CD14-positive monocyte (primary cell): ENCODE data around the gene ZFP36. TPM values are rescaled to one million over a fixed set of nuclear protein-coding genes. Genes with fewer than 3 reads are reported as not detected.

Experiments
- DNase-seq, 3 donors: peaks; one replicate each; pipeline ENCODE4 v3.0.0-alpha.2; 2011 to 2022
- H2AFZ ChIP-seq: 2 replicates; pipeline ENCODE4 v1.6.0; 2012; ENCODE audit warnings: mild to moderate bottlenecking, low read depth, low read length, inconsistent platforms; ENCODE audit not compliant: insufficient read depth, poor library complexity, severe bottlenecking
- H3K27ac ChIP-seq, 2 donors: 1 replicate in 1 of 2; 2 replicates in 1 of 2; pipeline ENCODE4 v1.5.1; 2012 to 2013; ENCODE audit warnings: low read length in 2 of 2, control low read depth in 1 of 2, inconsistent platforms in 1 of 2, low read depth in 1 of 2, mild to moderate bottlenecking in 1 of 2
- H3K27me3 ChIP-seq, 2 donors: one replicate each; pipeline versions ENCODE4 v1.6.0 to v1.6.1; 2011 to 2013; ENCODE audit warnings: low read length in 2 of 2; ENCODE audit not compliant: control insufficient read depth in 2 of 2, insufficient read depth in 2 of 2
- H3K36me3 ChIP-seq, 2 donors: replicated peaks in 1 of 2; 1 replicate in 1 of 2; 2 replicates in 1 of 2; pipeline versions ENCODE4 v1.5.1 to v1.6.1; 2012 to 2013; ENCODE audit warnings: low read length in 2 of 2, control low read depth in 1 of 2, inconsistent platforms in 1 of 2, mild to moderate bottlenecking in 1 of 2; ENCODE audit not compliant: insufficient read depth in 2 of 2, control insufficient read depth in 1 of 2
- H3K4me1 ChIP-seq, 2 donors: 1 replicate in 1 of 2; 2 replicates in 1 of 2; pipeline versions ENCODE4 v1.5.1 to v1.6.1; 2012 to 2013; ENCODE audit warnings: low read length in 2 of 2, control low read depth in 1 of 2, inconsistent platforms in 1 of 2, mild to moderate bottlenecking in 1 of 2, moderate library complexity in 1 of 2; ENCODE audit not compliant: insufficient read depth in 2 of 2, control insufficient read depth in 1 of 2
- H3K4me2 ChIP-seq: replicated peaks from 2 replicates; pipeline ENCODE3; 2012; ENCODE audit warnings: low read length, moderate library complexity, mild to moderate bottlenecking; ENCODE audit not compliant: poor library complexity, severe bottlenecking; ENCODE audit errors: extremely low read depth
- H3K4me3 ChIP-seq, 3 experiments: fragments of 200-600 bp in 1 of 3; sonication (generic) in 1 of 3; replicated peaks in 1 of 3; 1 replicate in 2 of 3; 2 replicates in 1 of 3; pipeline ENCODE4 v1.5.1; 2011 to 2013; ENCODE audit warnings: low read length in 3 of 3, mild to moderate bottlenecking in 3 of 3, control low read depth in 2 of 3, low read depth in 2 of 3, inconsistent platforms in 1 of 3, moderate library complexity in 1 of 3
- H3K79me2 ChIP-seq: 2 replicates; pipeline ENCODE4 v1.6.0; 2012; ENCODE audit warnings: mild to moderate bottlenecking, control low read depth, inconsistent platforms, low read length, moderate library complexity; ENCODE audit not compliant: insufficient read depth
- H3K9ac ChIP-seq: 2 replicates; pipeline ENCODE4 v1.6.0; 2017; ENCODE audit warnings: low read length, mild to moderate bottlenecking; ENCODE audit not compliant: insufficient read depth, poor library complexity, severe bottlenecking
- H3K9me3 ChIP-seq, 2 donors: replicated peaks in 1 of 2; 1 replicate in 1 of 2; 2 replicates in 1 of 2; pipeline versions ENCODE4 v1.5.1 to v1.6.1; 2012 to 2013; ENCODE audit warnings: low read length in 2 of 2, control low read depth in 1 of 2; ENCODE audit not compliant: control insufficient read depth in 1 of 2, insufficient read depth in 1 of 2
- H4K20me1 ChIP-seq: 2 replicates; pipeline ENCODE4 v1.6.0; 2012; ENCODE audit warnings: mild to moderate bottlenecking, low read length, control low read depth, moderate library complexity; ENCODE audit not compliant: insufficient read depth
- H3K27ac Mint-ChIP-seq, 7 donors: one replicate each; pipeline ENCODE4 v1.8.0; 2020; ENCODE audit warnings: mild to moderate bottlenecking in 7 of 7, mixed read lengths in 7 of 7, moderate library complexity in 6 of 7, inconsistent platforms in 2 of 7
- H3K27me3 Mint-ChIP-seq, 3 donors: one replicate each; pipeline ENCODE4 v1.8.0; 2021 to 2022; ENCODE audit warnings: low read depth in 3 of 3, mild to moderate bottlenecking in 3 of 3, mixed read lengths in 3 of 3, moderate library complexity in 3 of 3, inconsistent platforms in 1 of 3
- H3K36me3 Mint-ChIP-seq, 2 donors: one replicate each; pipeline ENCODE4 v1.8.0; 2020; ENCODE audit warnings: mixed read lengths in 2 of 2, inconsistent platforms in 1 of 2, mild to moderate bottlenecking in 1 of 2
- H3K4me1 Mint-ChIP-seq: one replicate; pipeline ENCODE4 v1.8.0; 2020; ENCODE audit warnings: mild to moderate bottlenecking, mixed read lengths
- H3K4me3 Mint-ChIP-seq, 2 donors: one replicate each; pipeline ENCODE4 v1.8.0; 2020; ENCODE audit warnings: mild to moderate bottlenecking in 2 of 2, mixed read lengths in 2 of 2, moderate library complexity in 1 of 2
- H3K9me3 Mint-ChIP-seq, 7 donors: one replicate each; pipeline ENCODE4 v1.8.0; 2020 to 2022; ENCODE audit warnings: mixed read lengths in 7 of 7, mild to moderate bottlenecking in 6 of 7, moderate library complexity in 6 of 7, inconsistent platforms in 2 of 7
- CTCF ChIP-seq: fragments of 200-600 bp; IDR thresholded peaks from one replicate; pipeline ENCODE4 v1.8.0; 2022; ENCODE audit warnings: antibody characterized with exemption, mild to moderate bottlenecking
- WGBS: methylation state at CpG from one replicate; pipeline ENCODE4 v1.1.5; 2013; ENCODE audit warnings: missing lambda C conversion rate; ENCODE audit not compliant: insufficient coverage; 5-methylcytosine and 5-hydroxymethylcytosine counted together
- intact Hi-C, 2 donors: fragments of 100-400 bp; cut with micrococcal nuclease; formaldehyde crosslinking; loops; one replicate each; pipeline versions ENCODE4 v1.15.0 to v1.15.1; 2023
- polyA plus RNA-seq, 3 donors: library from polyadenylated mRNA; depleted of rRNA in 1 of 3; unstranded in 2 of 3; stranded (reverse) in 1 of 3; fragments of 300-500 nt in 2 of 3; fragments of >200 nt in 1 of 3; fragmentation: Illumina TruSeq in 2 of 3; gene quantifications; 1 replicate in 2 of 3; 2 replicates in 1 of 3; pipeline ENCODE4 v1.2.3, GENCODE V29; 2012 to 2021

Gene ZFP36
- polyA plus RNA-seq, 3 donors, result 473 to 2,084 (median 632) TPM

GRCh38 chr19:39379865-39380396 is 26.7 kb upstream of the ZFP36 start:
- no peak overlapping the region for H3K4me3 ChIP-seq
- H3K4me2 ChIP-seq, result no peak overlapping the region
- no peak overlapping the region for H2AFZ ChIP-seq
- Mint-ChIP-seq H3K27me3 (peaks cover 0 to 1% (median 0%) of the 10 kb centered on the region in 3 donors), H3K36me3 (peaks cover 92 to 94% of the 10 kb centered on the region in 2 donors), H3K27ac (peak overlapping the region in 1 of 7 donors; percentile 67), H3K9me3 (no peaks in the 10 kb centered on the region), H3K4me1 (no peaks in the 10 kb centered on the region), H3K4me3 (no peak overlapping the region)
- no peaks in the 10 kb centered on the region for H3K27me3 ChIP-seq
- H4K20me1 ChIP-seq, result no peaks in the 10 kb centered on the region
- no peaks in the 10 kb centered on the region for H3K79me2 ChIP-seq
- no peak for DNase-seq
- H3K27ac ChIP-seq, result no peak overlapping the region
- H3K9ac ChIP-seq, result no peak overlapping the region
- intact Hi-C loops, result loop anchor here in 1 of 2 donors (5.0 kb wide), 1 partner anchor 33 kb away; no protein-coding TSS in a partner anchor
- H3K9me3 ChIP-seq, result no peaks in the 10 kb centered on the region
- peaks cover 89 to 100% of the 10 kb centered on the region in 2 donors for H3K36me3 ChIP-seq
- TF ChIP-seq CTCF, result no peak
- H3K4me1 ChIP-seq, result no peaks in the 10 kb centered on the region
- WGBS, result 96% methylated on average over 10 of the region's 14 CpGs

- no peak overlapping the region for H3K27ac ChIP-seq
- no peak overlapping the region for H2AFZ ChIP-seq
- peaks cover 92 to 94% of the 10 kb centered on the region in 2 donors for H3K36me3 Mint-ChIP-seq
- intact Hi-C loops, result loop anchor here in 1 of 2 donors (5.0 kb wide), 1 partner anchor 34 kb away; no protein-coding TSS in a partner anchor
- TF ChIP-seq CTCF, result no peak
- no peak overlapping the region for H3K4me3 Mint-ChIP-seq
- peaks cover 89 to 100% of the 10 kb centered on the region in 2 donors for H3K36me3 ChIP-seq
- H4K20me1 ChIP-seq, result peaks cover 6% of the 10 kb centered on the region
- H3K79me2 ChIP-seq, result no peaks in the 10 kb centered on the region
- H3K4me3 ChIP-seq, result no peak overlapping the region
- whole genome bisulfite sequencing, result 98% methylated on average over 5 of the region's 17 CpGs
- H3K9me3 ChIP-seq, result no peaks in the 10 kb centered on the region
- H3K4me1 Mint-ChIP-seq, result peaks cover 2% of the 10 kb centered on the region
- no peaks in the 10 kb centered on the region for H3K4me1 ChIP-seq
- H3K9ac ChIP-seq, result no peak overlapping the region
- H3K9me3 Mint-ChIP-seq, result no peaks in the 10 kb centered on the region
- peak overlapping the region in 3 of 7 donors; percentile 14 to 67 (median 44) for H3K27ac Mint-ChIP-seq
- H3K27me3 ChIP-seq, result no peaks in the 10 kb centered on the region
- H3K27me3 Mint-ChIP-seq, result peaks cover 0 to 1% (median 0%) of the 10 kb centered on the region in 3 donors
- H3K4me2 ChIP-seq, result no peak overlapping the region
- no peak for DNase-seq
Observed at GRCh38 chr19:39380521-39381502, 25.8 kb upstream of the ZFP36 start.
